ENCODE results near the gene BPIFA3.

BPIFA3 gene

GRCh38 chr20:33234050-33234449, 16.9 kb downstream of the BPIFA3 start:
- H3K4me2 ChIP-seq (ENCODE audit: low read depth, low read length, poor library complexity, severe bottlenecking), result no peak overlapping the region
- no peak overlapping the region for H2AFZ ChIP-seq (ENCODE audit: low read length)
- no peaks in the 10 kb centered on the region for H3K27me3 ChIP-seq (ENCODE audit: insufficient read depth, low read length, poor library complexity, severe bottlenecking)
- H3K9me3 ChIP-seq (ENCODE audit: insufficient read depth, low read depth, low read length), result no peaks in the 10 kb centered on the region
- TF ChIP-seq CTCF (conservative IDR thresholded peaks at IDR 0.05; ENCODE audit: low read length) (no peak), EZH2phosphoT487 (IDR thresholded peaks at IDR 0.05; ENCODE audit: borderline replicate concordance) (no peak)
- H3F3A ChIP-seq (ENCODE audit: low read depth), result no peaks in the 10 kb centered on the region
- H3K4me3 ChIP-seq (ENCODE audit: low read length, poor library complexity, severe bottlenecking), result no peak overlapping the region
- no peaks in the 10 kb centered on the region for H3K79me2 ChIP-seq (ENCODE audit: insufficient read depth, low read length)
- H3K36me3 ChIP-seq (ENCODE audit: insufficient read depth, low read length), result no peaks in the 10 kb centered on the region
- no peaks in the 10 kb centered on the region for H3K9me2 ChIP-seq (replicated peaks; ENCODE audit: low read depth, low read length)
- no peak overlapping the region for H3K9ac ChIP-seq (ENCODE audit: low read depth, low read length, poor library complexity, severe bottlenecking)
- peaks cover 5% of the 10 kb centered on the region for H3K4me1 ChIP-seq (ENCODE audit: insufficient read depth, low read length, poor library complexity, severe bottlenecking)
- no peaks in the 10 kb centered on the region for H4K20me1 ChIP-seq (ENCODE audit: insufficient read depth, low read length, poor library complexity, severe bottlenecking)

GRCh38 chr20:33235696-33236095, 18.5 kb downstream of the BPIFA3 start, which contains the start of gene BPIFA1:
BPIFA1 (plus strand) TSS chr20:33235996; CDS start chr20:33237712, 1,716 bp downstream.
- no peaks in the 10 kb centered on the region for H3K27me3 ChIP-seq (ENCODE audit: insufficient read depth, low read length, poor library complexity, severe bottlenecking)
- no peaks in the 10 kb centered on the region for H4K20me1 ChIP-seq (ENCODE audit: insufficient read depth, low read length, poor library complexity, severe bottlenecking)
- no peaks in the 10 kb centered on the region for H3K4me1 ChIP-seq (ENCODE audit: insufficient read depth, low read length, poor library complexity, severe bottlenecking)
- H3K4me2 ChIP-seq (ENCODE audit: low read depth, low read length, poor library complexity, severe bottlenecking), result no peak within 1 kb of the TSS
- H3K9me2 ChIP-seq (replicated peaks; ENCODE audit: low read depth, low read length), result no peaks in the 10 kb centered on the region
- TF ChIP-seq EZH2phosphoT487 (IDR thresholded peaks at IDR 0.05; ENCODE audit: borderline replicate concordance), result no peak
- no peak for TF ChIP-seq CTCF (conservative IDR thresholded peaks at IDR 0.05; ENCODE audit: low read length)
- H3K9me3 ChIP-seq (ENCODE audit: insufficient read depth, low read depth, low read length), result no peaks in the 10 kb centered on the region
- H3F3A ChIP-seq (ENCODE audit: low read depth), result no peaks in the 10 kb centered on the region
- H3K4me3 ChIP-seq (ENCODE audit: low read length, poor library complexity, severe bottlenecking), result no peak within 1 kb of the TSS
- H3K36me3 ChIP-seq (ENCODE audit: insufficient read depth, low read length), result no peaks in the 10 kb centered on the region
- H3K9ac ChIP-seq (ENCODE audit: low read depth, low read length, poor library complexity, severe bottlenecking), result no peak within 1 kb of the TSS
- H3K79me2 ChIP-seq (ENCODE audit: insufficient read depth, low read length), result no peaks in the 10 kb centered on the region
- H2AFZ ChIP-seq (ENCODE audit: low read length), result no peak within 1 kb of the TSS

- Histone ChIP-seq H3F3A (ENCODE audit: low read depth) (no peaks in the 10 kb centered on the region), H3K36me3 (ENCODE audit: insufficient read depth, low read length) (no peaks in the 10 kb centered on the region), H3K9ac (ENCODE audit: low read depth, low read length, poor library complexity, severe bottlenecking) (no peak overlapping the region), H3K4me3 (ENCODE audit: low read length, poor library complexity, severe bottlenecking) (no peak overlapping the region), H2AFZ (ENCODE audit: low read length) (no peak overlapping the region), H3K9me2 (replicated peaks; ENCODE audit: low read depth, low read length) (no peaks in the 10 kb centered on the region), H3K4me1 (ENCODE audit: insufficient read depth, low read length, poor library complexity, severe bottlenecking) (no peaks in the 10 kb centered on the region), H3K9me3 (ENCODE audit: insufficient read depth, low read depth, low read length) (no peaks in the 10 kb centered on the region), H4K20me1 (ENCODE audit: insufficient read depth, low read length, poor library complexity, severe bottlenecking) (no peaks in the 10 kb centered on the region), H3K79me2 (ENCODE audit: insufficient read depth, low read length) (no peaks in the 10 kb centered on the region), H3K27me3 (ENCODE audit: insufficient read depth, low read length, poor library complexity, severe bottlenecking) (no peaks in the 10 kb centered on the region), H3K4me2 (ENCODE audit: low read depth, low read length, poor library complexity, severe bottlenecking) (no peak overlapping the region)
- TF ChIP-seq CTCF (conservative IDR thresholded peaks at IDR 0.05; ENCODE audit: low read length) (no peak), EZH2phosphoT487 (IDR thresholded peaks at IDR 0.05; ENCODE audit: borderline replicate concordance) (no peak)
Observed at GRCh38 chr20:33236351-33236750, 19.2 kb downstream of the BPIFA3 start.

Measured in Loucy (cell line).